ENCODE data around the gene IZUMO1. TPM values are rescaled to one million over a fixed set of nuclear protein-coding genes. Genes with fewer than 3 reads are reported as not detected.

The IZUMO1 gene
- total and polyA plus RNA-seq, 9 of the 15 experiments (the other 6 are each of a cell fraction or from before 2014, with no cell fraction given): 0.14 to 2.1 (median 0.73) TPM

- Histone ChIP-seq H3K9ac (ENCODE audit: insufficient read depth in 1 of 2, low read depth in 2 of 2, low read length in 2 of 2) (peak overlapping the region in 1 of 2 experiments; percentile 87; a peak in 2 of 4 replicates), H3K4me2 (ENCODE audit: insufficient read depth, low read length) (no peak overlapping the region), H4K20me1 (replicated peaks; ENCODE audit: control insufficient read depth, insufficient read depth, low read length) (no peaks in the 10 kb centered on the region), H3K9me1 (ENCODE audit: control insufficient read depth, insufficient read depth, low read length) (no peaks in the 10 kb centered on the region), H3K27me3 (ENCODE audit: control insufficient read depth in 2 of 2, insufficient read depth in 2 of 2, low read length in 2 of 2) (no peaks in the 10 kb centered on the region), H3K9me3 (replicated peaks; ENCODE audit: control insufficient read depth, insufficient read depth, low read depth, low read length) (no peaks in the 10 kb centered on the region), H2AFZ (ENCODE audit: low read depth, low read length) (no peak overlapping the region), H3K27ac (ENCODE audit: extremely low read depth, low read depth, low read length) (no peak overlapping the region), H3K4me1 (replicated peaks in 1 of 2; ENCODE audit: control insufficient read depth in 2 of 2, insufficient read depth in 2 of 2, low read length in 2 of 2) (peaks cover 3 to 17% of the 10 kb centered on the region in 2 experiments; a peak in 4 of 5 replicates), H3K79me2 (ENCODE audit: control insufficient read depth, insufficient read depth, low read length) (no peaks in the 10 kb centered on the region), H3K36me3 (ENCODE audit: control insufficient read depth, insufficient read depth, low read length) (peaks cover 8% of the 10 kb centered on the region; the same call in 1 of the 3 replicates), H3K4me3 (no peak overlapping the region)
- intact Hi-C loops (cut with micrococcal nuclease): loop anchor here (2.0 kb wide), 1 partner anchor 177 kb away; no protein-coding TSS in a partner anchor
- POLR2A ChIA-PET: interaction anchor here (1.2 to 2.7 kb wide), 7 partner anchors 9 to 173 kb away, joined by 3 to 18 read pairs (median 5); partner anchors contain the start of gene BCAT2
- FAIRE-seq: no peak
- no TSS peak for BruUV-seq (replicated peaks)
- CTCF ChIA-PET (ENCODE audit: low intra/inter-chr PET ratio): interaction anchor here (0.7 to 3.0 kb wide), 4 partner anchors 42 to 279 kb away, joined by 3 to 36 read pairs (median 20); partner anchors contain the start of gene HSD17B14
- no peak for TF ChIP-seq ZNF785 (CRISPR knock-in tag; IDR thresholded peaks at IDR 0.05)
- no peak for TF ChIP-seq COPS2 (conservative IDR thresholded peaks at IDR 0.05)
- TF ChIP-seq SRSF3 (IDR thresholded peaks at IDR 0.05; ENCODE audit: insufficient read depth, low read length): no peak
- no peak for TF ChIP-seq JUN (IDR thresholded peaks at IDR 0.05; ENCODE audit: borderline replicate concordance, low read depth, low read length)
- 0 out of 2 replicates have a peak, but pooled peaks have one; percentile 1 for TF ChIP-seq JUN (CRISPR knock-in tag; IDR thresholded peaks at IDR 0.05; ENCODE audit: borderline replicate concordance)
- TF ChIP-seq ZNF121 (CRISPR knock-in tag; conservative IDR thresholded peaks at IDR 0.05): peak; percentile 78; the same call in 1 of the 2 replicates
- WGBS (ENCODE audit: insufficient coverage, low coverage, missing lambda C conversion rate): 63% methylated on average over 6 of the region's 6 CpGs
- in situ Hi-C loops (cut with MboI): loop anchor here (5.0 to 10.0 kb wide), 3 partner anchors 48 to 431 kb away; no protein-coding TSS in a partner anchor
- ATAC-seq: no peak
- DNase-seq (ENCODE audit: extremely low read depth in 1 of 4, low spot score in 3 of 4): no peak
Measured at GRCh38 chr19:48794291-48794690, 47.6 kb upstream of the IZUMO1 start.
